GM08714 (cell line): ENCODE data around the gene JTB.
"Not testable (repeated sequence)": the region's sequence is repeated elsewhere in the genome, so short reads cannot be mapped to it uniquely, and the experiment has no call there.

ENCODE experiments used
- H3K4me3 ChIP-seq: fragments of 200-500 bp; sonication (Bioruptor generic); 2 replicates; pipeline ENCODE4 v1.5.1; 2014; ENCODE audit warnings: mild to moderate bottlenecking, low read length, inconsistent platforms
- ZNF274 ChIP-seq: IDR thresholded peaks from 2 replicates; pipeline ENCODE4 v1.6.1; 2012; ENCODE audit warnings: mild to moderate bottlenecking, low read depth, low read length

Gene JTB

DNA sequence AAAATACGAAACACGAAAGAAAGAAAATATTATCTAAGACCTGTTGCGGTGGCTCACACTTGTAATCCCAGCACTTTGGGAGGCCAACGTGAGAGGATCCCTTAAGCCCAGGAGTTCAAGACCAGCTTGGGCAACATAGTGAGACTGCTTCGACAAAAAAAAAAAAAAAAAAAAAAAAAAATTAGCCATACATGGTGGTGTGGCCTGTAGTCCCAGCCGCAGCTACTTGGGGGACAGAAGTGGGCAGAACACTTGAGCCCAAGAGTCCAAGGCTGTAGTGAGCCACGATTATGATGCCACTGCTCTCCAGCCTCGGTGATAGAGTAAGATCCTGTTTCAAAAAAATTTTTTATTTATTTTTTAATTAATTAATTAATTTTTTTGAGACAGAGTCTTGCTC is 10.1 kb upstream of the JTB start:
- TF ChIP-seq ZNF274 = no peak
- no peak overlapping the region for H3K4me3 ChIP-seq

GRCh38 chr1:153985941-153986761 is 8.7 kb upstream of the JTB start, which contains the start of gene RAB13:
Gene RAB13 (minus strand): TSS chr1:153986339. CDS start chr1:153986236, 103 bp downstream.
- peak within 1 kb of the TSS; percentile 79 for H3K4me3 ChIP-seq
- TF ChIP-seq ZNF274 = no peak

DNA sequence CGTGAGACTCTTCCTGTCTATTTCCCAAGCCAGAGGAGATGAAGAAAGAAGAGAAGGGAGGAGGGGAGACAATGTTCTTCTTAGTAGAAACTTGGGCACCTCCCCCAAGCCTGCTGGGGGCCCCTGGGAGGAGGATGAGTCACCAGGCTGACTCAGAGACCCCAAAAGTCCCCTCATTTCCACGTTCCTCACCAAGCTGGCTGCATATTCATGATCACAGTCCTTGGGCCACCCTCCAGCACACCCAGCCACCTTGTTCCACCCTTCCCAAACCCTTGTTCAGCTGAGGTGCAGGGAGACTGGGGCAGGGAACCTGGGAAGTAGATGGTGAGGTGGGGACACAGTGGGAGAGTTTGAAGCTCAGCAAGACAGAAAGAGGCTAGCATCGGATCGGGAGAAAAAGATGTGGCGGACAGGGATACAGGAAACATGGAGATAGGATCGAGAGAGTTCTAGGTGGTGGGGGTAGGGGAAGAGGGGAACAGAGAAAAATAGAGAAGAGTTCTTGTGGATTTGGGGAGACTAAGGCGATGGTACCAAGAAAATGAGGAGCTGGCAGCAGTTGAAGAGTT is 8.0 kb upstream of the JTB start:
- TF ChIP-seq ZNF274 = no peak
- H3K4me3 ChIP-seq = peak overlapping the region; percentile 51

GRCh38 chr1:153984123-153984894 is 6.8 kb upstream of the JTB start:
- no peak for TF ChIP-seq ZNF274
- H3K4me3 ChIP-seq = no peak overlapping the region

- H3K4me3 ChIP-seq = not testable (repeated sequence)
Observed at GRCh38 chr1:153981735-153982134, 4.3 kb upstream of the JTB start.

- not testable (repeated sequence) for H3K4me3 ChIP-seq
Observed at GRCh38 chr1:153979091-153979490, 1.6 kb upstream of the JTB start.

- H3K4me3 ChIP-seq = peak overlapping the region; percentile 83
- no peak for TF ChIP-seq ZNF274
Observed at GRCh38 chr1:153978274-153978909, 918 bp upstream of the JTB start.

DNA sequence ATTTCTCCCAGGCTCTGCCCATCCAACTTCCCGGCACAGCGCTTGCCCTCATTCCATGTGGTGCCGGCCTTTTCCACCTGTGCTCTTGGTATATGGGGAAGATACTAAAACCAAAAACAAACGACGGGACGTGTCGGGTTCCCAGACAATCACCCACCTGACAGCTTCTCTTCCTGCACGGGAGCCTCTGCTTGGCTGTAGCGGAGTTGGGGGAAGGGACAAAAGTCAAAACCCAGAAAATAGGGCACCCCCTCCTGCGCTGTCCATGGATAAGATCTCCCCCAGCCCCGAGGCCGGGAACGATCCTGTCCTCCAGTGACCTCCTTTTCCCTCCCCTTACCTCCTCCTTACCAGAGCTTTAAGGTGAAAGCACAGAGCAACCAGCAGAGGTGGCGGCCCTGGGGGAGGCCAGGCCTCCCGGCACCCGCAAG is 640 bp downstream of the JTB start:
- peak overlapping the region; percentile 83 for H3K4me3 ChIP-seq
- no peak for TF ChIP-seq ZNF274

DNA sequence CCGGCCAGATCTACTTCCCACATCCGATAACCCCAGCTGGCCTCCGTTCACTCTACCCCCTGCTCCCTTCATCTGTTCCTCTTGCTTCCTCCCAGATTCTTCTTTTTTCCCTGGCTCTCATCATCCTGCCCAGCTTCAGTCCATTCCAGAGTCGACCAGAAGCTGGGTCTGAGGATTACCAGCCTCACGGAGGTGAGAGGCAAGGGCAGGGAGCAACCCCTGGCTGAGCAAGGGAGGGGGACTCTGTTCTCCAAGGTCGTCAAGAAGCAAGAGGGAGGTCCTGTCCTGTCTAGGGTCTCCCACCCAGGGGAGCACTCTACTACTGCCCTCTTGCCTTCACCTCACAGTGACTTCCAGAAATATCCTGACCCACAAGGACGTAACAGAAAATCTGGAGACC is 3.9 kb downstream of the JTB start:
- no peak overlapping the region for H3K4me3 ChIP-seq
- no peak for TF ChIP-seq ZNF274

- TF ChIP-seq ZNF274 = no peak
- no peak overlapping the region for H3K4me3 ChIP-seq
Observed at GRCh38 chr1:153973071-153973470, 4.4 kb downstream of the JTB start.

DNA sequence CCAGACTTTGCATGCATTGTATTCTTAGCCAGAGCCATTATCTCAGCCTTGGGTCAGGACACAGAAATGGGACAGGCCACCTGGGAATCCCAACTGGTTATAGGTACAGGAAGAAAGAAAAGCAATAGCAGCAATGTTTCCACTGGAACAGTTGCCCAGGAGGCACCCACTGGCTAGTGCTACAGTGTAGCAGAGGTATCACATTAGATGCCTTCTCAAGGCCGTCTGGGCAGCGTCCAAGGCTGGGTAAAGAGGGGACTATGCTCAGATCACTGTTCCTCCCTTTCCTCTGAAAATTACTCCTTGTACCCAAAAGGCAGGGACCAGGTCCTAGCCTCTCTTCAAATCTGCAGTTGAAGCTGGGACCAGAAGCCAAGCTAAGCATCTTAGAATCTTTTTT is 7.1 kb downstream of the JTB start:
- TF ChIP-seq ZNF274 = no peak
- H3K4me3 ChIP-seq = no peak overlapping the region

- peak overlapping the region; percentile 70; the same call in 1 of the 2 replicates for H3K4me3 ChIP-seq
- TF ChIP-seq ZNF274 = no peak
Observed at GRCh38 chr1:153968972-153969371, 8.5 kb downstream of the JTB start.

GRCh38 chr1:153968408-153968807 is 9.1 kb downstream of the JTB start:
- TF ChIP-seq ZNF274 = no peak

DNA sequence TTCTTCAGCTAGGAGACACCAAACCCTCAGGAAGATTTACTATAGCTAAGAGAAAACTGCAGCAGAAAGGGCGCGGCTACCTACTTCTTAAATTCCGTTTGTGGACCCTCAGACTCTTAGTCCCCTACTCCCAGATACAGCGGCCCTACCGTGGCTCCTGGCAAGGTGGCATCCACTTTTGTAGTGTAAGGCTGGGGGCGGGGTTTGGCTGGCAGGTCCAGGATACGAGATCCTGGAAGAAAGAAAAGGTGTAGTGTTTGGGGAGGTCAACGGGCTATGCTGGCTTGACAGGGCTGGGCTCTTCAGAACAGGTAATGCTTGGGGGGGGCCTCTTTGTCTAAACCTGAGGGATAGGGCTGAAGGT is 9.5 kb downstream of the JTB start:
- no peak for TF ChIP-seq ZNF274
- H3K4me3 ChIP-seq = peak overlapping the region; percentile 70

More at GRCh38 chr1:153968408-153968807, 9.1 kb downstream of the JTB start:
- H3K4me3 ChIP-seq = peak overlapping the region; percentile 70
